Activated CD4-positive, alpha-beta T cell treated with anti-CD3 and anti-CD28 coated beads, Interleukin-2, amount 50 U/mL, for 1 hour (primary cell): Measurements from ENCODE around the gene BATF3.
A peak's percentile ranks its signal among the peaks of the same experiment; 100 is the strongest.
"Not testable (repeated sequence)": the region's sequence is repeated elsewhere in the genome, so short reads cannot be mapped to it uniquely, and the experiment has no call there.

Experiments used
- DNase-seq: peaks from one replicate; pipeline ENCODE4 v3.0.0-alpha.2; 2020

BATF3 gene

GRCh38 chr1:212699625-212700222, at the start of gene BATF3:
Gene BATF3 (minus strand): TSS chr1:212699840. CDS start chr1:212699762, 78 bp downstream.
- DNase-seq = peak; percentile 30

GRCh38 chr1:212746546-212746945, 46.9 kb upstream of the BATF3 start:
- DNase-seq = no peak

GRCh38 chr1:212745303-212745702, 45.7 kb upstream of the BATF3 start:
- DNase-seq = no peak

GRCh38 chr1:212743901-212744475, 44.3 kb upstream of the BATF3 start:
- no peak for DNase-seq

- no peak for DNase-seq
Observed at GRCh38 chr1:212738330-212738729, 38.7 kb upstream of the BATF3 start.

- DNase-seq = no peak
Observed at GRCh38 chr1:212737559-212737958, 37.9 kb upstream of the BATF3 start.

GRCh38 chr1:212733109-212733508, 33.5 kb upstream of the BATF3 start:
- DNase-seq = no peak

GRCh38 chr1:212731630-212732029, 32.0 kb upstream of the BATF3 start:
- DNase-seq = no peak

GRCh38 chr1:212728606-212729005, 29.0 kb upstream of the BATF3 start:
- no peak for DNase-seq

GRCh38 chr1:212727386-212728181, 27.9 kb upstream of the BATF3 start:
- no peak for DNase-seq

GRCh38 chr1:212724679-212725078, 25.0 kb upstream of the BATF3 start:
- not testable (repeated sequence) for DNase-seq

- no peak for DNase-seq
Observed at GRCh38 chr1:212722270-212722957, 22.8 kb upstream of the BATF3 start.

- DNase-seq = no peak
Observed at GRCh38 chr1:212721388-212722247, 22.0 kb upstream of the BATF3 start.

- no peak for DNase-seq
Observed at GRCh38 chr1:212719633-212720032, 20.0 kb upstream of the BATF3 start.

- DNase-seq = no peak
Observed at GRCh38 chr1:212718499-212718898, 18.9 kb upstream of the BATF3 start.

- DNase-seq = no peak
Observed at GRCh38 chr1:212716161-212716560, 16.5 kb upstream of the BATF3 start.

GRCh38 chr1:212713465-212714136, 14.0 kb upstream of the BATF3 start:
- DNase-seq = no peak

- no peak for DNase-seq
Observed at GRCh38 chr1:212712451-212713303, 13.0 kb upstream of the BATF3 start.

- DNase-seq = not testable (repeated sequence)
Observed at GRCh38 chr1:212711974-212712373, 12.3 kb upstream of the BATF3 start.

- DNase-seq = no peak
Observed at GRCh38 chr1:212710566-212710965, 10.9 kb upstream of the BATF3 start.

- no peak for DNase-seq
Observed at GRCh38 chr1:212703991-212704564, 4.4 kb upstream of the BATF3 start.
